Natural killer cell (primary cell): Measurements from ENCODE around the gene TMEM185B. TPM values are rescaled to one million over a fixed set of nuclear protein-coding genes. Genes with fewer than 3 reads are reported as not detected.

Source experiments
- ATAC-seq, 3 donors: fragments of 150-1000 bp in 2 of 3; fragments of 200-7000 bp in 1 of 3; cut with Tn5 transposase; 1 replicate in 1 of 3; 2 replicates in 2 of 3; pipeline ENCODE4 v1.10.0; 2021; ENCODE audit warnings: mild to moderate bottlenecking in 2 of 3, moderate library complexity in 2 of 3
- DNase-seq, 2 donors: peaks; one replicate each; pipeline versions ENCODE4 v3.0.0 to v3.0.0-alpha.2; 2013 to 2021; ENCODE audit warnings: mixed read lengths in 1 of 2
- H3K27ac ChIP-seq: one replicate; pipeline ENCODE4 v1.5.1; 2013; ENCODE audit warnings: mild to moderate bottlenecking, low read length
- H3K27me3 ChIP-seq: one replicate; pipeline ENCODE4 v1.6.1; 2013; ENCODE audit warnings: low read length; ENCODE audit not compliant: control insufficient read depth, insufficient read depth
- H3K36me3 ChIP-seq: one replicate; pipeline ENCODE4 v1.6.1; 2013; ENCODE audit warnings: low read length; ENCODE audit not compliant: control insufficient read depth, insufficient read depth
- H3K4me1 ChIP-seq: one replicate; pipeline ENCODE4 v1.6.1; 2013; ENCODE audit warnings: low read length; ENCODE audit not compliant: control insufficient read depth, insufficient read depth
- H3K4me3 ChIP-seq: one replicate; pipeline ENCODE4 v1.5.1; 2013; ENCODE audit warnings: low read length
- H3K9me3 ChIP-seq: one replicate; pipeline ENCODE4 v1.6.1; 2013; ENCODE audit warnings: low read length; ENCODE audit not compliant: control insufficient read depth, insufficient read depth
- H3K27ac Mint-ChIP-seq, 2 donors: one replicate each; pipeline ENCODE4 v1.8.0; 2022; ENCODE audit warnings: mild to moderate bottlenecking in 2 of 2, mixed read lengths in 2 of 2, moderate library complexity in 1 of 2
- H3K27me3 Mint-ChIP-seq, 2 donors: one replicate each; pipeline ENCODE4 v1.8.0; 2022; ENCODE audit warnings: low read depth in 2 of 2, mixed read lengths in 2 of 2
- H3K36me3 Mint-ChIP-seq: one replicate; pipeline ENCODE4 v1.8.0; 2022; ENCODE audit warnings: mixed read lengths
- H3K4me1 Mint-ChIP-seq, 2 donors: one replicate each; pipeline ENCODE4 v1.8.0; 2022; ENCODE audit warnings: mixed read lengths in 2 of 2
- H3K4me3 Mint-ChIP-seq: one replicate; pipeline ENCODE4 v1.8.0; 2022; ENCODE audit warnings: mild to moderate bottlenecking, moderate library complexity, mixed read lengths
- H3K9me3 Mint-ChIP-seq, 2 donors: one replicate each; pipeline ENCODE4 v1.8.0; 2022; ENCODE audit warnings: mixed read lengths in 2 of 2
- WGBS: methylation state at CpG from one replicate; pipeline ENCODE4 v1.1.7; 2013; ENCODE audit warnings: missing lambda C conversion rate; ENCODE audit not compliant: insufficient coverage; 5-methylcytosine and 5-hydroxymethylcytosine counted together
- intact Hi-C: fragments of 100-400 bp; cut with micrococcal nuclease; formaldehyde crosslinking; loops from one replicate; pipeline ENCODE4 v1.14.2; 2022
- total RNA-seq, 4 donors: library from RNA; stranded (reverse); fragments of 120-200 nt in 1 of 4; gene quantifications; one replicate each; pipeline versions ENCODE4 v1.2.3 to v1.2.4, GENCODE V29; 2013 to 2022
- TF ChIP-seq, protein P1 (sequence below): fragments of 200-600 bp; IDR thresholded peaks from one replicate; pipeline ENCODE4 v1.8.0; 2022; ENCODE audit warnings: antibody characterized with exemption

TMEM185B gene
- total RNA-seq, 3 donors from 2014 or later (not counting 1 experiment from before 2014, with no cell fraction given), result 19.9 to 25.2 (median 19.9) TPM

DNA sequence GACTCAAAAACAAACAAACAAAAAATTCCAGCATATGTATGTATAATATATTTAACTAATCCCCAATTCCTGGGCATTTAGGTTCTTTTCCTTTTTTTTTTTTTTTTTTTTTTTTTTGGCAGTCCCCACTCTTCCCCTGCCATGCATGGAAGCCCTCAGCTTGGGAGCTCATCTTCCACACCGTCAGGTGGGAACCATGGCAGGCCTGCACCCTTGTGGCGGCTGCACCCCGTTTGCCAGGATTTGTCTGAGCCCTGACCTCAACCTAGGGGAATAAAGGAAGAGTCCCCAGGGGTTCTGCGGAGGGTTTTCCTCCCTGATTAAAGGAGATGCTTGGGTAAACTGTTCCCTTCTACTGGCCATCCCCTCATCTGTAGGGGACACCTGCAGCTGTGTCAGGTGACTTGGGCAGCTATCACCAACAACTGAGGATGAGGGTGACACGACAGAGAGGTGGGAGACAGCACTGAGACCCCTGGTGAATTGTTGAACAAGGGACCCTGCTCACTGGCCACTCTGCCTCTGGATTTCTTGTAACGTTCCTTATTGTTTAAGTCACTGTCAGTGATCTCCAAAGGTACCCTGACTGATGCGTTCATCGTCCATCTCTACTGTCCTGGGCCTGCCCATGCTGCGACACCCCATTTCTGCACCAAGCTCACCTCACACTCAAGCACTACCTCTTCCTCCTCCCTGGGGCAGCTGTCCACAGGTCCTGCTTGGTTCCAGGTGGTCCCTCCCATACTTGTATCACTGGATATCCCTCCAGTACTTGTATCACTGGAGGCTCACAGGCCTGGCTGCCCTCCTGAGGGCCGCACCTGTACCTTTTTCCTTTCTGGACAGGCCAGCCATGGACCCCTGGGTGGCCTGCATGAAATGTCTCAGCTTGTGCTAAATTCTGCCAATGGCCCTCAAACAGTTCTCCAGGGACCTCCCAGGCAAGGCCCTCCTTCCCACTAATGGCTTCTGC is 14.5 kb downstream of the TMEM185B start:
- Histone ChIP-seq H3K4me1 (peaks cover 20% of the 10 kb centered on the region), H3K9me3 (no peaks in the 10 kb centered on the region), H3K4me3 (no peak overlapping the region), H3K36me3 (no peaks in the 10 kb centered on the region), H3K27ac (no peak overlapping the region), H3K27me3 (no peaks in the 10 kb centered on the region)
- ATAC-seq (no peak), DNase-seq (no peak)
- Mint-ChIP-seq H3K27me3 (no peaks in the 10 kb centered on the region), H3K4me1 (peaks cover 8 to 10% of the 10 kb centered on the region in 2 donors), H3K9me3 (no peaks in the 10 kb centered on the region), H3K36me3 (no peaks in the 10 kb centered on the region), H3K4me3 (no peak overlapping the region), H3K27ac (peak overlapping the region in 1 of 2 donors; percentile 39)
- 96% methylated on average over 9 of the region's 10 CpGs for WGBS
- intact Hi-C loops, result no loop called here
- TF ChIP-seq, protein P1, sequence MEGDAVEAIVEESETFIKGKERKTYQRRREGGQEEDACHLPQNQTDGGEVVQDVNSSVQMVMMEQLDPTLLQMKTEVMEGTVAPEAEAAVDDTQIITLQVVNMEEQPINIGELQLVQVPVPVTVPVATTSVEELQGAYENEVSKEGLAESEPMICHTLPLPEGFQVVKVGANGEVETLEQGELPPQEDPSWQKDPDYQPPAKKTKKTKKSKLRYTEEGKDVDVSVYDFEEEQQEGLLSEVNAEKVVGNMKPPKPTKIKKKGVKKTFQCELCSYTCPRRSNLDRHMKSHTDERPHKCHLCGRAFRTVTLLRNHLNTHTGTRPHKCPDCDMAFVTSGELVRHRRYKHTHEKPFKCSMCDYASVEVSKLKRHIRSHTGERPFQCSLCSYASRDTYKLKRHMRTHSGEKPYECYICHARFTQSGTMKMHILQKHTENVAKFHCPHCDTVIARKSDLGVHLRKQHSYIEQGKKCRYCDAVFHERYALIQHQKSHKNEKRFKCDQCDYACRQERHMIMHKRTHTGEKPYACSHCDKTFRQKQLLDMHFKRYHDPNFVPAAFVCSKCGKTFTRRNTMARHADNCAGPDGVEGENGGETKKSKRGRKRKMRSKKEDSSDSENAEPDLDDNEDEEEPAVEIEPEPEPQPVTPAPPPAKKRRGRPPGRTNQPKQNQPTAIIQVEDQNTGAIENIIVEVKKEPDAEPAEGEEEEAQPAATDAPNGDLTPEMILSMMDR, result no peak

DNA sequence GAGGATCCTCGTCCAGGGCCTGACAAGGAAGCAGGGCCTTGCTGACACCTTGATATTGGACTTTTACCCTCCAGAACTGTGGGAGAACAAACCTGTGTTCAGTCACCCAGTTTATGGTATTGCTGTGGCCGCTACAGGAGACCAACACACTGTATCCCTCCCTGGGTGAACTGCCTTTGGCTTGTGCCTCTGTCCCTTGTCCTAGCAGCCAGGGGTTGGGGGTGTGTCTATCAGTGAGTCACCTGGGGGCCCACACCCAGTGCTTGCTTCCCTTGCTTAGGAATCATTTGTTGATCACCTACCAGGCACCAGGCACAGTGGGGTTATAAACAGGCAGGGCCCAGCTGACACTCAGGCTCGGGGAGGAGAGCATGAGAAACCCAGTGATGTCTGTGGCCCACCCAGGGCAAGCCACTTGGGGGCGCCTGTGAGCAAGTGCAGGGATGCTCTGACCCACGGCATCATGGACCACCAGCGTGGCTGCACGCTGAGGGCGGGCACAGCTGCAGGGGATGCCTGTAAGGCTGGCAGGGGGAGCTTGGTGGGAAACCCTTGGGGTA is 17.1 kb downstream of the TMEM185B start:
- Histone ChIP-seq H3K4me1 (peaks cover 20% of the 10 kb centered on the region), H3K27me3 (no peaks in the 10 kb centered on the region), H3K4me3 (no peak overlapping the region), H3K9me3 (no peaks in the 10 kb centered on the region), H3K27ac (no peak overlapping the region), H3K36me3 (no peaks in the 10 kb centered on the region)
- Mint-ChIP-seq H3K9me3 (no peaks in the 10 kb centered on the region), H3K4me1 (peaks cover 8 to 10% of the 10 kb centered on the region in 2 donors), H3K4me3 (no peak overlapping the region), H3K36me3 (no peaks in the 10 kb centered on the region), H3K27me3 (no peaks in the 10 kb centered on the region), H3K27ac (no peak overlapping the region)
- DNase-seq, result peak in 1 of 2 donors; percentile 47
- intact Hi-C loops, result no loop called here
- TF ChIP-seq, protein P1, result peak; percentile 9
- no peak for ATAC-seq
- WGBS, result 88% methylated on average over 8 of the region's 8 CpGs

DNA sequence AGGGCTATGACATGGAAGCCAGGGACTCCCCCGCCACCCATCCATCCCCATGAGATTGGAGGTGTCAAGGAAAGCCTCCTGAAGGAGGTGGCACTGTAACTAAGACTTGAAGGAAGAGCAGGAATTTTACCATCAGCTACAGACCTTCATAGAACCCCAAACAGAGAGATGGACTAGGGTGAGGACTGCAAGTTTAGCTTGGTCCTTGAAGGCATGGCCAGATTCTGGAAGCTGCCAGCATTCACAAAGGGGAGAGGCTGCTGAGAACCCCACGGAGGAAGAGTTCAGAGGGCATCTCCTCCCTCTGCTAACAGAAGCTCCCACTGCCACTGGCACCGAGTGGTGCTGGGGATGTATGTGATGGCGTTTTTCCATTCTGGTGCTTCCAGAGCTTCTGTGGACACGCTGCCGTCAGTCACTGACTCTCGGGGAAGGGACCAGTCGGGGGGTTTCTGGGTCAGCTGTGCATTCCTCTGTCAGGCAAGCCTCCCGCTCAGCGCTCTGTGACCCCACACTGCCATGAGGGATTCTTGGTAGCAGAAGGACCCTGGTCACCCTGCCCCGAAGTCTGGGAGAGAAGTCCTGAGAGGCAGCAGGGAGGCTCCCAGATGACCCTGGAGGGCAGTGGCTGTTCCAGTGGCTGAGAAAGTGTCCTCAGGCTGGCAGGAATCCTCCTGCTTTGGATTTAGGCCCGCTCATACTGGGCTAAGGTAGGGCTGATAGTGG is 18.1 kb downstream of the TMEM185B start:
- ATAC-seq, result no peak
- Histone ChIP-seq H3K36me3 (no peaks in the 10 kb centered on the region), H3K9me3 (no peaks in the 10 kb centered on the region), H3K4me1 (peaks cover 15% of the 10 kb centered on the region), H3K27me3 (no peaks in the 10 kb centered on the region), H3K27ac (no peak overlapping the region), H3K4me3 (no peak overlapping the region)
- Mint-ChIP-seq H3K27ac (no peak overlapping the region), H3K4me3 (no peak overlapping the region), H3K27me3 (no peaks in the 10 kb centered on the region), H3K4me1 (peaks cover 8 to 10% of the 10 kb centered on the region in 2 donors), H3K9me3 (no peaks in the 10 kb centered on the region), H3K36me3 (no peaks in the 10 kb centered on the region)
- intact Hi-C loops, result no loop called here
- 96% methylated on average over 10 of the region's 12 CpGs for WGBS
- DNase-seq, result no peak
- TF ChIP-seq, protein P1, result no peak
